Fibroblast of the aortic adventitia (primary cell): ENCODE data around the gene SLC9B1. TPM values are rescaled to one million over a fixed set of nuclear protein-coding genes. Genes with fewer than 3 reads are reported as not detected.

ENCODE experiments used
- DNase-seq: peaks from one replicate; pipeline ENCODE4 v3.0.0-alpha.2; 2010; ENCODE audit warnings: low read depth
- H3K4me3 ChIP-seq: 2 replicates; pipeline ENCODE4 v1.5.1; 2011; ENCODE audit warnings: low read depth, mild to moderate bottlenecking, control low read depth, low read length, moderate library complexity
- CTCF ChIP-seq: IDR thresholded peaks from 2 replicates; pipeline ENCODE4 v1.5.1; 2011; ENCODE audit warnings: mild to moderate bottlenecking, low read length, control low read depth, inconsistent platforms; ENCODE audit not compliant: insufficient read depth
- total RNA-seq: library from RNA; depleted of rRNA; stranded (reverse); fragments of >200 nt; gene quantifications from 2 replicates; pipeline ENCODE4 v1.2.3, GENCODE V29; 2012; ENCODE audit warnings: low replicate concordance

Gene SLC9B1
- total RNA-seq, 1 donor = 1.2 TPM

- no peak overlapping the region for H3K4me3 ChIP-seq
- no peak for DNase-seq
- no peak for TF ChIP-seq CTCF
These were observed 158.7 kb downstream of the SLC9B1 start for GRCh38 chr4:102860611-102861324.

DNA sequence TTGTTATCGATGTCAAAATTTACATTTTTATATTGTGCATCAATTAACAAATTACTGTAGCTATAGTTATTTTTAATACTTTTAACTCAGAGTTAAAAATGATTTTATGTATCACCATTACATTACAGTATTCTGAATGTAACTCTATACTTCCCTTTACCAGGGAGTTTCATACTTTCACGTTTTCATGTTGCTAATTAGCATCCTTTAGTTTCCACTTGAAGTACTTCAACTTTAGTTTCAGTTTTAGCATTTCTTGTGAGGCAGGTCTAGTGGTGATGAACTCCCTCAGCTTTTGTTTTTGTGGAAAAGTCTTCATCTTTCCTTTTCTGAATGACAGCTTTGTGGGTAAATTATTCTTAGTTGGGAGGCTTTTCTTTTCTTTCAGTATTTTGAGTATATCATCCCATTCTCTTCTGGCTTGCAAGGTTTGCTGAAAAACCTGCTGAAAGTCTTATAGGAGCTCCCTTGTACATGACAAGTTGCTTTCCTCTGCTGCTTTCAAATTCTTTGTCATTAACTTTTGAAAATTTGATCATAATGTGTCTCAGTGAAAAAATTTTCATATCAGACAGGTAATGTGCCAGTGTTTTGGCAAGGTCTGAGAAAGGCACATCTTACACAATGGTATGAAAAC lies 160.6 kb downstream of the SLC9B1 start:
- no peak for TF ChIP-seq CTCF
- H3K4me3 ChIP-seq = no peak overlapping the region
- no peak for DNase-seq

Other genes starting within 250 kb of the SLC9B1 start
- gene UBE2D3, start 192.2 kb downstream of the SLC9B1 start, total RNA-seq = 247 and 487 TPM in 2 replicates
- gene CISD2, start 150.7 kb downstream of the SLC9B1 start, total RNA-seq = 30.3 and 52.9 TPM in 2 replicates
- 10.4 and 31.2 TPM in 2 replicates for gene SLC9B2, start 57.1 kb upstream of the SLC9B1 start, total RNA-seq
- gene BDH2, start 80.1 kb upstream of the SLC9B1 start, total RNA-seq = 31.2 and 38.7 TPM in 2 replicates
- 1.2 and 26.9 TPM in 2 replicates for gene CENPE, start 178.6 kb upstream of the SLC9B1 start, total RNA-seq